Measurements from ENCODE around the gene PXDN.
A peak's percentile ranks its signal among the peaks of the same experiment; 100 is the strongest.

Gene PXDN

GRCh38 chr2:1754461-1755170 lies 10.3 kb upstream of the PXDN start:
- no peak for DNase-seq (ENCODE audit: low read depth in 1 of 2, low spot score in 1 of 2)

GRCh38 chr2:1754046-1754445 lies 9.7 kb upstream of the PXDN start:
- DNase-seq (ENCODE audit: low read depth in 1 of 2, low spot score in 1 of 2): no peak

- DNase-seq (ENCODE audit: low read depth in 1 of 2, low spot score in 1 of 2): no peak
These were observed 8.4 kb upstream of the PXDN start for GRCh38 chr2:1752751-1753150.

- DNase-seq (ENCODE audit: low read depth in 1 of 2, low spot score in 1 of 2): no peak
These were observed 7.7 kb upstream of the PXDN start for GRCh38 chr2:1751767-1752725.

- peak in 1 of 2 donors; percentile 25 for DNase-seq (ENCODE audit: low read depth in 1 of 2, low spot score in 1 of 2)
These were observed 6.8 kb upstream of the PXDN start for GRCh38 chr2:1750933-1751766.

GRCh38 chr2:1750270-1750932 lies 6.1 kb upstream of the PXDN start:
- no peak for DNase-seq (ENCODE audit: low read depth in 1 of 2, low spot score in 1 of 2)

GRCh38 chr2:1749489-1750119 lies 5.3 kb upstream of the PXDN start:
- no peak for DNase-seq (ENCODE audit: low read depth in 1 of 2, low spot score in 1 of 2)

- DNase-seq (ENCODE audit: low read depth in 1 of 2, low spot score in 1 of 2): no peak
These were observed 4.6 kb upstream of the PXDN start for GRCh38 chr2:1748741-1749488.

GRCh38 chr2:1748176-1748740 lies 3.9 kb upstream of the PXDN start:
- no peak for DNase-seq (ENCODE audit: low read depth in 1 of 2, low spot score in 1 of 2)

GRCh38 chr2:1747065-1747941 lies 3.0 kb upstream of the PXDN start:
- no peak for DNase-seq (ENCODE audit: low read depth in 1 of 2, low spot score in 1 of 2)

- no peak for DNase-seq (ENCODE audit: low read depth in 1 of 2, low spot score in 1 of 2)
These were observed 2.1 kb upstream of the PXDN start for GRCh38 chr2:1746174-1747064.

- DNase-seq (ENCODE audit: low read depth in 1 of 2, low spot score in 1 of 2): no peak
These were observed 1.1 kb upstream of the PXDN start for GRCh38 chr2:1745171-1746023.

- DNase-seq (ENCODE audit: low read depth in 1 of 2, low spot score in 1 of 2): no peak
These were observed 217 bp downstream of the PXDN start for GRCh38 chr2:1744151-1744445.

- no peak for DNase-seq (ENCODE audit: low read depth in 1 of 2, low spot score in 1 of 2)
These were observed 742 bp downstream of the PXDN start for GRCh38 chr2:1743396-1744150.

- no peak for DNase-seq (ENCODE audit: low read depth in 1 of 2, low spot score in 1 of 2)
These were observed 1.5 kb downstream of the PXDN start for GRCh38 chr2:1742681-1743395.
